A549 (cell line): ENCODE results near the gene RNGTT.

Source experiments
- CTCF ChIP-seq: fragments of >200 bp; sonication (Bioruptor Twin); formaldehyde crosslinking; IDR thresholded peaks from 3 replicates; pipeline ENCODE4 v1.5.1; 2016
- EP300 ChIP-seq, 2 experiments: fragments of >200 bp; sonication (Bioruptor Twin); formaldehyde crosslinking; IDR thresholded peaks; 2 replicates in 1 of 2; 3 replicates in 1 of 2; pipeline ENCODE4 v1.6.1; 2016 to 2017
- MAFK ChIP-seq: fragments of 450-650 bp; IDR thresholded peaks from 2 replicates; pipeline ENCODE4 v1.6.1; 2014; ENCODE audit not compliant: partially characterized antibody
- PBX3 ChIP-seq: IDR thresholded peaks from 2 replicates; pipeline ENCODE4 v1.6.1; 2012
- PHF8 ChIP-seq: fragments of 200-600 bp; sonication (generic); IDR thresholded peaks from 2 replicates; pipeline ENCODE4 v1.6.1; 2016; ENCODE audit warnings: low read depth, mild to moderate bottlenecking, antibody characterized with exemption, moderate library complexity, borderline replicate concordance
- POLR2A ChIP-seq: IDR thresholded peaks from 2 replicates; pipeline ENCODE4 v1.6.1; 2012; ENCODE audit warnings: mild to moderate bottlenecking, low read length
- POLR2AphosphoS2 ChIP-seq: conservative IDR thresholded peaks from 2 replicates; pipeline ENCODE4 v1.6.1; 2012; ENCODE audit warnings: low read length, improper control_type of control experiment, inconsistent platforms
- RCOR1 ChIP-seq: fragments of 150-350 bp; IDR thresholded peaks from 2 replicates; pipeline ENCODE4 v1.6.1; 2014; ENCODE audit warnings: antibody characterized with exemption, low read length, low read depth
- USF2 ChIP-seq: fragments of 450-650 bp; IDR thresholded peaks from 2 replicates; pipeline ENCODE4 v1.6.1; 2014; ENCODE audit warnings: antibody characterized with exemption

- TF ChIP-seq POLR2A (no peak), CTCF (no peak), MAFK (no peak), EP300 (IDR thresholded peaks at IDR 0.05) (no peak), PBX3 (no peak), RCOR1 (no peak), PHF8 (no peak), USF2 (no peak), POLR2AphosphoS2 (no peak)
These were observed 96.6 kb downstream of the RNGTT start for GRCh38 chr6:88866856-88867255.
